ENCODE data around the gene CCDC14.

- no peak for TF ChIP-seq CTCF (IDR thresholded peaks at IDR 0.05)
- no peak for TF ChIP-seq POLR2A (IDR thresholded peaks at IDR 0.05)
These were observed 34.6 kb downstream of the CCDC14 start for GRCh38 chr3:123926396-123926795.
